ENCODE measurements around the gene PCED1B. TPM values are rescaled to one million over a fixed set of nuclear protein-coding genes. Genes with fewer than 3 reads are reported as not detected.
"Not testable (repeated sequence)": the region's sequence is repeated elsewhere in the genome, so short reads cannot be mapped to it uniquely, and the experiment has no call there.

PCED1B gene
- total RNA-seq, 2 experiments from 2014 or later: 72.1 to 74.2 TPM

DNA sequence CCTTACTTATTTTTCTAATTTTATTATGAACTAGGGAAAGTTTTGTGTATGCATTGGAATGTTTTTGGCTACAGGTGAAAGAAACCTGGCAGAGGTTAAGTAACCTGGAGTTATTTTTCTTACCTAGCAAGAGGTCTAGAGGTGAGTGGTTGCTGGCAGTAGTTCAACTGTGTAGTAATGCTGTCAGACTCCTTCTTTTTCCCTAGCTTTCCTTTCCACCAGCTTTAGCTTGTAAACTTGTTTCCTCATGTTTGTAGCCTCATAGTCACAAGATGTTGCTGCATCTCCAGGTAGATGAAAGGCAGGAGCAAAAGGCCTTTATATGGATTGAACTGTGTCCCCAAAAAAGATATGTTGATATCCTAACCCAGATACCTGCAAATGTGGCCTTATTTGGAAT lies 105.4 kb downstream of the PCED1B start:
- ATAC-seq: no peak
- no peaks in the 10 kb centered on the region for H3K9me3 Mint-ChIP-seq (ENCODE audit: insufficient read depth)

DNA sequence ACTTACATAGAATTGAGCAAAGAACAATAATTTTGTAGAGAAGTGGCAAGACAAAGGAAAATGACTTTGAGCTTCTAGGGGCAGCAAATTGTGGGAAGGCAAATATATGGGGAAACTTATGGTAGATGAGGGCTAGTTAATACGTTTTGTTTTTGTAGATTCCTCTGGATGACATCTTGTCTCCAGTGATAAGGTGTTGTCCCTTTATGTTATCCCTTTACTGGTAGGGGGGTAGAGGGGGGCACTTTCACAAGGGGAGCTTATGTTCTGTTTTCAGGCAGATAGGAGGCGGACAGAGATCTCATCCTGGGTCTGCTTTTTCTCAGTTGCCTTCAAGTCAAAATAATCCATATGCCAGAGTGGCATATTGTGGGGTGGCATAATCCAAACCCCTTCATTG lies 106.8 kb downstream of the PCED1B start:
- POLR2A ChIA-PET: no interaction called here
- ATAC-seq (no peak), DNase-seq (no peak)
- Mint-ChIP-seq H3K4me3 (no peak overlapping the region), H3K9me3 (ENCODE audit: insufficient read depth) (no peaks in the 10 kb centered on the region), H3K4me1 (ENCODE audit: low read depth) (peaks cover 34% of the 10 kb centered on the region), H3K36me3 (ENCODE audit: low read depth) (peaks cover 43% of the 10 kb centered on the region), H3K27ac (no peak overlapping the region), H3K27me3 (ENCODE audit: low read depth) (no peaks in the 10 kb centered on the region)
- CTCF ChIA-PET: interaction anchor here (0.8 to 2.0 kb wide), 3 partner anchors 116 to 211 kb away, joined by 3 to 10 read pairs (median 5); no protein-coding TSS in a partner anchor

More for the DNA sequence above, 105.4 kb downstream of the PCED1B start:
- no peak overlapping the region for H3K4me3 Mint-ChIP-seq
- ChIA-PET CTCF (interaction anchor here (1.1 to 2.0 kb wide), 2 partner anchors 9 to 213 kb away, joined by 4 to 10 read pairs; no protein-coding TSS in a partner anchor), POLR2A (no interaction called here)
- H3K4me1 Mint-ChIP-seq (ENCODE audit: low read depth): peaks cover 20% of the 10 kb centered on the region
- H3K27ac Mint-ChIP-seq: no peak overlapping the region
- H3K27me3 Mint-ChIP-seq (ENCODE audit: low read depth): no peaks in the 10 kb centered on the region
- DNase-seq: no peak
- peaks cover 42% of the 10 kb centered on the region for H3K36me3 Mint-ChIP-seq (ENCODE audit: low read depth)

GRCh38 chr12:47188576-47189441 lies 109.4 kb downstream of the PCED1B start:
- DNase-seq (no peak), ATAC-seq (no peak)
- Mint-ChIP-seq H3K27me3 (ENCODE audit: low read depth) (no peaks in the 10 kb centered on the region), H3K27ac (no peak overlapping the region), H3K9me3 (ENCODE audit: insufficient read depth) (no peaks in the 10 kb centered on the region), H3K36me3 (ENCODE audit: low read depth) (peaks cover 56% of the 10 kb centered on the region), H3K4me3 (no peak overlapping the region), H3K4me1 (ENCODE audit: low read depth) (peaks cover 56% of the 10 kb centered on the region)
- ChIA-PET POLR2A (interaction anchor here (1.3 to 2.3 kb wide), 2 partner anchors 18 to 27 kb away, joined by 4 to 6 read pairs; no protein-coding TSS in a partner anchor), CTCF (interaction anchor here (1.3 to 5.8 kb wide), 2 partner anchors 93 to 208 kb away, joined by 4 to 45 read pairs; no protein-coding TSS in a partner anchor)

- peak overlapping the region; percentile 66 for H3K27ac Mint-ChIP-seq
- no peaks in the 10 kb centered on the region for H3K27me3 Mint-ChIP-seq (ENCODE audit: low read depth)
- peaks cover 55% of the 10 kb centered on the region for H3K36me3 Mint-ChIP-seq (ENCODE audit: low read depth)
- ChIA-PET CTCF (interaction anchor here (1.0 to 5.8 kb wide), 3 partner anchors 17 to 207 kb away, joined by 3 to 45 read pairs (median 10); no protein-coding TSS in a partner anchor), POLR2A (interaction anchor here (0.7 to 3.2 kb wide), 3 partner anchors 17 to 30 kb away, joined by 4 to 21 read pairs (median 6); no protein-coding TSS in a partner anchor)
- no peaks in the 10 kb centered on the region for H3K9me3 Mint-ChIP-seq (ENCODE audit: insufficient read depth)
- DNase-seq (no peak), ATAC-seq (no peak)
- peaks cover 65% of the 10 kb centered on the region for H3K4me1 Mint-ChIP-seq (ENCODE audit: low read depth)
- H3K4me3 Mint-ChIP-seq: no peak overlapping the region
Observed at GRCh38 chr12:47189728-47190127, 110.3 kb downstream of the PCED1B start.

- no peak for DNase-seq
- Mint-ChIP-seq H3K9me3 (ENCODE audit: insufficient read depth) (no peaks in the 10 kb centered on the region), H3K27me3 (ENCODE audit: low read depth) (no peaks in the 10 kb centered on the region), H3K4me1 (ENCODE audit: low read depth) (peaks cover 70% of the 10 kb centered on the region), H3K27ac (peak overlapping the region; percentile 66), H3K36me3 (ENCODE audit: low read depth) (peaks cover 50% of the 10 kb centered on the region), H3K4me3 (no peak overlapping the region)
- POLR2A ChIA-PET: interaction anchor here (0.7 to 3.2 kb wide), 4 partner anchors 17 to 171 kb away, joined by 3 to 21 read pairs (median 5); no protein-coding TSS in a partner anchor
- CTCF ChIA-PET: interaction anchor here (1.0 to 5.8 kb wide), 4 partner anchors 16 to 206 kb away, joined by 3 to 49 read pairs (median 28); no protein-coding TSS in a partner anchor
- no peak for ATAC-seq
Observed at GRCh38 chr12:47190271-47190750, 110.9 kb downstream of the PCED1B start.

GRCh38 chr12:47190905-47191304 lies 111.5 kb downstream of the PCED1B start:
- Mint-ChIP-seq H3K27ac (peak overlapping the region; percentile 88), H3K9me3 (ENCODE audit: insufficient read depth) (no peaks in the 10 kb centered on the region), H3K4me3 (peak overlapping the region; percentile 69), H3K36me3 (ENCODE audit: low read depth) (peaks cover 46% of the 10 kb centered on the region), H3K27me3 (ENCODE audit: low read depth) (no peaks in the 10 kb centered on the region), H3K4me1 (ENCODE audit: low read depth) (peaks cover 74% of the 10 kb centered on the region)
- no peak for ATAC-seq
- no peak for DNase-seq
- ChIA-PET CTCF (interaction anchor here (1.8 to 5.8 kb wide), 6 partner anchors 16 to 205 kb away, joined by 10 to 49 read pairs (median 30); partner anchors contain the start of genes AMIGO2 and PCED1B), POLR2A (interaction anchor here (1.2 to 4.7 kb wide), 6 partner anchors 16 to 171 kb away, joined by 3 to 44 read pairs (median 14); partner anchors contain the start of genes AMIGO2 and PCED1B)

DNA sequence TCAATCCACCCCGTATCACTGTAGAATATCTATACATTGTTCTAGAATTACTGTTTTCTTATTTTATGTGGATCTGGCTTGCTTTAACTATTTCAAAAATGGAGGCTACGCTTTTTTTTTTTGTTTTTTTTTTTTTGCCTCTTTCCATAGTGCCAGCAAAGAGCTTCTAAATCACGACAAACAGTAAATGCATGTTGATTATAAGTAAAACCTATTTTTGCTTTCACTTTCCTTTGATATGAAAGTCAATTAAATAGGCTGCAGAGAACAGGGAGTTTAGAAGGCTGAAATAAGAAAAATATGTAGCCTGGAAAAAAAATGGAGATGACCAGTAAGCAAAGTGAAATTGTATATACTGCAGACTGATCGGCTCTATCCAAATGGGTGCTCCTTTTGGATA lies 112.6 kb downstream of the PCED1B start:
- DNase-seq (no peak), ATAC-seq (peak; percentile 25)
- Mint-ChIP-seq H3K4me1 (ENCODE audit: low read depth) (peaks cover 74% of the 10 kb centered on the region), H3K27me3 (ENCODE audit: low read depth) (no peaks in the 10 kb centered on the region), H3K27ac (peak overlapping the region; percentile 88), H3K9me3 (ENCODE audit: insufficient read depth) (no peaks in the 10 kb centered on the region), H3K36me3 (ENCODE audit: low read depth) (peaks cover 38% of the 10 kb centered on the region), H3K4me3 (peak overlapping the region; percentile 69)
- ChIA-PET POLR2A (interaction anchor here (0.6 to 4.7 kb wide), 7 partner anchors 15 to 965 kb away, joined by 3 to 44 read pairs (median 21); partner anchors contain the start of genes AMIGO2, ASB8 and PCED1B), CTCF (interaction anchor here (0.7 to 5.8 kb wide), 19 partner anchors 13 to 223 kb away, joined by 3 to 49 read pairs (median 9); partner anchors contain the start of genes AMIGO2 and PCED1B)

DNA sequence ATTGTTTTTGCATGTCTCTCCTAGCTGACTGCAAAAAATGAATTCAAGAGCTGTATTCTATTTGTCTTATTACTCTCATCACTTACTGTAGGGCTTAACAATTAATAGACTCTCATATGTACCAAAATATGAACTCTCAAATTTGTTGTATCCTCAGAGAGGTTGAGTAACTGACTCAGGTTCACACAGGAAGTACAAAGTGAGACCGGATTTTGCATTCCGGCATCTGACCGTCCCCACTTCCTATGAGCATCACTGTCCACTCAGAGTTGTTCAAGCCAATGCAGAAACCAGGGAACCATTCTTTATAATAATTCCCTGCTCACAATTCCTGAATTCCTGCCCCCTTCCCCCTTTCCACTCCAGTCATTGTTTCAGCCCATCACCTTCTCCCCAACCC lies 113.6 kb downstream of the PCED1B start:
- ATAC-seq: peak; percentile 30
- Mint-ChIP-seq H3K27me3 (ENCODE audit: low read depth) (no peaks in the 10 kb centered on the region), H3K4me3 (peak overlapping the region; percentile 69), H3K9me3 (ENCODE audit: insufficient read depth) (no peaks in the 10 kb centered on the region), H3K27ac (peak overlapping the region; percentile 88), H3K36me3 (ENCODE audit: low read depth) (peaks cover 35% of the 10 kb centered on the region), H3K4me1 (ENCODE audit: low read depth) (peaks cover 71% of the 10 kb centered on the region)
- peak; percentile 52 for DNase-seq
- ChIA-PET CTCF (interaction anchor here (0.6 to 5.8 kb wide), 37 partner anchors 8 to 500 kb away, joined by 3 to 49 read pairs (median 6); partner anchors contain the start of genes AMIGO2 and PCED1B), POLR2A (interaction anchor here (0.6 to 4.7 kb wide), 9 partner anchors 9 to 114 kb away, joined by 3 to 44 read pairs (median 12); partner anchors contain the start of genes AMIGO2 and PCED1B)

DNA sequence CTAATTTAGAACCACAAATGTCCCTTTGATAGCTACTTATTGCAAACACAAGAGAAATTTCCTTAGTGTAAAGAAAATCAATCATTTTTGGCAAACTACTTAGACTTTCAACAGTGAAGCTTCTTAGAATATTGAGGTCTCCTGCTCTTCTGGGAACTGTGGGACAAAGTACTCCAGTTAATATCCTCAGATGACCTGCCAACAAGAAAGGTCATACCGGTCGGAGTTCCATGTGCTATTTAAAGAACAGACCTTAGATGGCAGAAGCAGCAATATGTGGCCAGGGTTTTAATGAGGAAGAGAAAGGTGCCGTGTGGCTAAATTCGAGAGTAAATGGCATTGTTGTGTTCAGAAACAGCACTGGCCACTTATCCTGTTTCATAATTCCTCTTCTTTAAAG lies 115.1 kb downstream of the PCED1B start:
- no peaks in the 10 kb centered on the region for H3K27me3 Mint-ChIP-seq (ENCODE audit: low read depth)
- H3K36me3 Mint-ChIP-seq (ENCODE audit: low read depth): peaks cover 29% of the 10 kb centered on the region
- H3K27ac Mint-ChIP-seq: peak overlapping the region; percentile 88
- H3K4me3 Mint-ChIP-seq: no peak overlapping the region
- POLR2A ChIA-PET: interaction anchor here (0.7 to 4.7 kb wide), 4 partner anchors 13 to 442 kb away, joined by 3 to 44 read pairs (median 26); no protein-coding TSS in a partner anchor
- H3K9me3 Mint-ChIP-seq (ENCODE audit: insufficient read depth): no peaks in the 10 kb centered on the region
- H3K4me1 Mint-ChIP-seq (ENCODE audit: low read depth): peaks cover 66% of the 10 kb centered on the region
- ATAC-seq: no peak
- no peak for DNase-seq
- CTCF ChIA-PET: interaction anchor here (0.7 to 5.8 kb wide), 20 partner anchors 12 to 214 kb away, joined by 3 to 49 read pairs (median 8); partner anchors contain the start of genes AMIGO2 and PCED1B

DNA sequence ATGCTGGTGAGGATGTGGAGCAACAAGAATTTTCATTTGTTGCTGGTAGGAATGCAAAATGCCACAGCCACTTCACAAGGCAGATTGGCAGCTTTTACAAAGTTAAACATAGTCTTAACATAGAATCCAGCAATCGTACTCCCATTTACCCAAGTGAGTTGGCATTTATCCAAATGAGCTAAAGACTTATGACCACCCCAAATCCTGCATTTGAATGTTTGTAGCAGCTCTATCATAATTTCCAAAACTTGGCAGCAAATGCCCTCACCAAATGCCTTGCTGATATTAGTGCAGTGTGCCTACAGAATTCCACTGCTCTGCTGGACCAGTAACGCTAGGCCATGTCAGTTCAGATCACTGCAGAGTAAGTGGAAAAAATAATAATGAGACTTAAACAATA lies 121.0 kb downstream of the PCED1B start:
- Mint-ChIP-seq H3K36me3 (ENCODE audit: low read depth) (peaks cover 44% of the 10 kb centered on the region), H3K4me3 (no peak overlapping the region), H3K27me3 (ENCODE audit: low read depth) (no peaks in the 10 kb centered on the region), H3K27ac (no peak overlapping the region), H3K9me3 (ENCODE audit: insufficient read depth) (no peaks in the 10 kb centered on the region), H3K4me1 (ENCODE audit: low read depth) (peaks cover 38% of the 10 kb centered on the region)
- no peak for DNase-seq
- CTCF ChIA-PET: no interaction called here
- POLR2A ChIA-PET: no interaction called here
- no peak for ATAC-seq

DNA sequence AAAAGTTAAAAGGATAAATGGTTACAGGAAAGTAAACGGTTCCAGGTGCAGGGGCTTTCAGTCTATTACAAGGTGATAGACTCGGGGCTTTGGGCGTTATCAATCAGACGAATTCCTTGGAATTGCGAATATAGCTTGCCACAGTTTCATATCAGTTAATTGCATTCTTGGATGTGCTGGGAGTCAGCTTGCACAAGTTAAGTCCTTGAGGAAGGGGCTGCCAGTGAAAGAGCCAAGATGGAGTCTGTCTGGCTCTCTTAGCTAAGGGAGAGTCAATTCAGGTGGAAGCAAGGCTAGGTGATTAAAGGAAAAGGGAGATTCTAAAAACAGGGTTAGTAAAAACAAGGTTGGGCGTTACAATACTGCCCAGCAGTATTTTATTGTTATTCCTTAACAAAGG lies 121.8 kb downstream of the PCED1B start:
- not testable (repeated sequence) for H3K9me3 Mint-ChIP-seq (ENCODE audit: insufficient read depth); H3K27me3 Mint-ChIP-seq (ENCODE audit: low read depth); H3K27ac Mint-ChIP-seq; DNase-seq; ATAC-seq; H3K4me3 Mint-ChIP-seq
- Mint-ChIP-seq H3K36me3 (ENCODE audit: low read depth) (peaks cover 52% of the 10 kb centered on the region), H3K4me1 (ENCODE audit: low read depth) (peaks cover 43% of the 10 kb centered on the region)
- ChIA-PET POLR2A (interaction anchor here (1.8 kb wide), 1 partner anchor 15 kb away, joined by 7 read pairs; no protein-coding TSS in a partner anchor), CTCF (interaction anchor here (1.7 to 1.9 kb wide), 2 partner anchors 8 to 197 kb away, joined by 7 to 12 read pairs; no protein-coding TSS in a partner anchor)

Data from activated CD8-positive, alpha-beta T cell treated with anti-CD3 and anti-CD28 coated beads, Interleukin-2, amount 10 ng/mL, durations not matched to agents 7 days and 5 days (primary cell).